T-helper 17 cell (primary cell): ENCODE results near the gene HS1BP3. TPM values are rescaled to one million over a fixed set of nuclear protein-coding genes. Genes with fewer than 3 reads are reported as not detected.
A peak's percentile ranks its signal among the peaks of the same experiment; 100 is the strongest.

Experiments used
- ATAC-seq: fragments of 150-1000 bp; cut with Tn5 transposase; 2 replicates; pipeline ENCODE4 v1.10.0; 2021; ENCODE audit warnings: mild to moderate bottlenecking, moderate library complexity
- DNase-seq, 3 donors: peaks; one replicate each; pipeline versions ENCODE4 v3.0.0 to v3.0.0-alpha.2; 2020 to 2021
- H3K9me3 ChIP-seq: one replicate; pipeline ENCODE4 v1.7.0; 2013; ENCODE audit warnings: low read length, mild to moderate bottlenecking; ENCODE audit not compliant: control insufficient read depth, poor library complexity, severe bottlenecking
- H3K27ac Mint-ChIP-seq: one replicate; pipeline ENCODE4 v1.8.0; 2022; ENCODE audit warnings: mild to moderate bottlenecking, moderate library complexity, mixed read lengths
- H3K27me3 Mint-ChIP-seq: one replicate; pipeline ENCODE4 v1.8.0; 2022; ENCODE audit warnings: mixed read lengths
- H3K36me3 Mint-ChIP-seq: one replicate; pipeline ENCODE4 v1.8.0; 2022; ENCODE audit warnings: low read depth, mixed read lengths
- H3K4me1 Mint-ChIP-seq: one replicate; pipeline ENCODE4 v1.8.0; 2022; ENCODE audit warnings: mild to moderate bottlenecking, mixed read lengths
- H3K4me3 Mint-ChIP-seq: one replicate; pipeline ENCODE4 v1.8.0; 2022; ENCODE audit warnings: mild to moderate bottlenecking, moderate library complexity, mixed read lengths
- total RNA-seq, 4 donors: library from RNA in 2 of 4; stranded (reverse) in 2 of 4; gene quantifications; one replicate each; pipeline ENCODE4 v1.2.3 and lab custom pipeline; 2022 to 2026

The HS1BP3 gene
- total RNA-seq, 2 donors from 2014 or later = 12.8 to 13.7 TPM

GRCh38 chr2:20631617-20632307 is 19.1 kb downstream of the HS1BP3 start:
- peaks cover 11% of the 10 kb centered on the region for H3K4me1 Mint-ChIP-seq
- DNase-seq = no peak
- no peak for ATAC-seq
- H3K27me3 Mint-ChIP-seq = no peaks in the 10 kb centered on the region
- no peak overlapping the region for H3K27ac Mint-ChIP-seq
- H3K4me3 Mint-ChIP-seq = no peak overlapping the region
- peaks cover 4% of the 10 kb centered on the region for H3K36me3 Mint-ChIP-seq
- no peaks in the 10 kb centered on the region for H3K9me3 ChIP-seq

- Mint-ChIP-seq H3K4me3 (no peak overlapping the region), H3K27ac (no peak overlapping the region)
- no peak for DNase-seq
These were observed 19.9 kb downstream of the HS1BP3 start for GRCh38 chr2:20630967-20631366.

DNA sequence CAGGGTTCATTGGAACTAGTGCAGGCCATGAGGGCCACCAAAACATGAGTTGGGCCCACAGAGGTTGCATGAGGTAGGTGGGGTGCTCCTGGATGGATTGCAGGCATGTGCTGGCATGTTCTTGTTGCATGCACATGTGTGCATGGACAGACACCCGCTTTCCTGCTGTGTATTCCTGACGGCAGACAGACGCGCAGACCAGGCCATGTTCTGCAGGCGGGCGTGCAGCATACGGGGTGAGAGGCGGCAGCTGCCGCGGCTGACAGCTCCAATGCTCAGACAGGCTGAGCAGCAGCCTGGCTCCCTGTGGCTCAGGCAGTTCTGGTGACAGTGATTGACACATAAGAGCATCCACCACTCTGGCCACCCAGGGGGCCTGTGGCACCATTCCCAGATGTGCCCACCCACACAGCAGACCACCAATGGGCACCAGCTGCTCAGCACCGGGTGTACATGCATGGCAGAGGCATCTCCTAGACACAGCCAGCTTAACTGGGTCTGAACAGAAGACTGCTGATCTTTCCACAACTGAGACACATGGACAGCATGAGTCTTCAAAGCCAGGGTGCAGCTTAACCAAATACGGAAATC is 21.2 kb downstream of the HS1BP3 start:
- no peaks in the 10 kb centered on the region for H3K9me3 ChIP-seq
- Mint-ChIP-seq H3K36me3 (peaks cover 4% of the 10 kb centered on the region), H3K4me1 (peaks cover 8% of the 10 kb centered on the region), H3K27ac (no peak overlapping the region), H3K27me3 (no peaks in the 10 kb centered on the region), H3K4me3 (no peak overlapping the region)
- ATAC-seq (no peak), DNase-seq (no peak)

More at GRCh38 chr2:20630967-20631366, 19.9 kb downstream of the HS1BP3 start:
- no peaks in the 10 kb centered on the region for H3K9me3 ChIP-seq
- ATAC-seq = no peak
- peaks cover 4% of the 10 kb centered on the region for H3K36me3 Mint-ChIP-seq
- H3K4me1 Mint-ChIP-seq = peaks cover 11% of the 10 kb centered on the region
- H3K27me3 Mint-ChIP-seq = no peaks in the 10 kb centered on the region

DNA sequence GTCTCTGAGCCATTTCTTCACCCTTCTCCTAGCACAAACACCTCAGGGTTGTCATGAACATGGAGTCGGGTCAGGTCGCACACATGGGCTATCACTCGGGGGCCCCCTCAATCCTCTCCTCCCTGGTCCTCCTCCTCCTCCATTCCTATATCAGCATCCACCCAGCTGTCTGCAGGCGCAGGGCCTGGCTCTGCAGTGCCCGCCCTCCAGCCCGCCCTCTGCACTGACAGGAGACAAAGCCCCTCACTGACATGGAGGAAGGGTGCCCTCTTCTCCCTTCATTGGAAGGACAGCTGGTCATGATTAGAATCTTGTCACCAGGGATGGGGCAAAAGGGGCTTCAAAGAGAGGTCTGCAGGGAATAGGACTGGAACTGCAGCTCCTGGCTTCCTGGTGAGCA is 21.7 kb downstream of the HS1BP3 start:
- ATAC-seq = no peak
- peaks cover 4% of the 10 kb centered on the region for H3K36me3 Mint-ChIP-seq
- no peak overlapping the region for H3K27ac Mint-ChIP-seq
- DNase-seq = no peak
- no peaks in the 10 kb centered on the region for H3K9me3 ChIP-seq
- no peaks in the 10 kb centered on the region for H3K27me3 Mint-ChIP-seq
- no peak overlapping the region for H3K4me3 Mint-ChIP-seq
- H3K4me1 Mint-ChIP-seq = peaks cover 8% of the 10 kb centered on the region

GRCh38 chr2:20627712-20628380 is 23.1 kb downstream of the HS1BP3 start:
- ATAC-seq (no peak), DNase-seq (no peak)
- no peak overlapping the region for H3K27ac Mint-ChIP-seq

DNA sequence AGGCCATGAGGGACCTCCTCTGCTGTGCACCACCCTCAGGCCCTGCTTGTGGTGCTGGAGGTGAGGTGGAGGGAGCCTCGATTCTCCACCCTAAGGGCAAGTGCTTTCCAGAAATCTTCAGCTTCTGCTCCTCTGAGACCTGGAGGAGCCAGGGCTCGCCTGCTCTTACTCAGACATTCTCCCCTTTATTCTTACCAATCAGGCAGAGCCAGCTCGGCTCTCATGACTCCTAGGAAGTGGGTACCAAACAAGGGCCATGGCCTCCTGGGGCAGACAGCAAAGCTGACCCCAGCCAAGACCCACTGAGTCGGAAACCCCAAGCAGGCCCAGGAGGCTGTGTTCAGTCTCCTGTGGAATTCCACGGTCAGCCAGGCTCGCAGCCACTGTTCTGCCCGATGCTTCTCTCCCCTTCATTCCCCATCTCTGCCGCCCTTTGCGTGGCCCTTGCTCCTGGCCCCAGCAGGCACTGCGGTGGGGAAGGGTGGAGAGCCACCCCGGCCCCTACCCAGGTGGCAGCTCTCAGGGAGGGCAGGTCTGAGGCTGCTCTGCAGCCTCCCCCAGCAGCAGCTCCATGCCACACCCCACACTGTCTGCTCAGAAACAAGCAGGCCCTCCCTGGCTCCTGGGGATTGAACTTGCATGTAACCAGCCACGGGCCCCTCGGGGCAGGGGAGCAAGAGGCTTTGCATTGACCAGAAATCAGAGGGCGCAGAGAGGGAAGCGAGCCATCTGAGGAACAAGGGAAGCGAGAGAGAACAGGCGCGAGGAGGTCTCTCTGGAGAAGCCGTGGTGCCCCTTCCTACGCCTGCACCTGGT is 24.0 kb downstream of the HS1BP3 start:
- H3K4me1 Mint-ChIP-seq = peaks cover 5% of the 10 kb centered on the region
- peak in 1 of 3 donors; percentile 6 for DNase-seq
- no peak overlapping the region for H3K4me3 Mint-ChIP-seq
- no peaks in the 10 kb centered on the region for H3K9me3 ChIP-seq
- H3K36me3 Mint-ChIP-seq = peaks cover 4% of the 10 kb centered on the region
- no peak overlapping the region for H3K27ac Mint-ChIP-seq
- no peak for ATAC-seq
- no peaks in the 10 kb centered on the region for H3K27me3 Mint-ChIP-seq

More at GRCh38 chr2:20627712-20628380, 23.1 kb downstream of the HS1BP3 start:
- Mint-ChIP-seq H3K4me1 (peaks cover 8% of the 10 kb centered on the region), H3K4me3 (no peak overlapping the region), H3K36me3 (peaks cover 4% of the 10 kb centered on the region), H3K27me3 (no peaks in the 10 kb centered on the region)
- no peaks in the 10 kb centered on the region for H3K9me3 ChIP-seq

GRCh38 chr2:20626392-20626697 is 24.6 kb downstream of the HS1BP3 start:
- H3K4me3 Mint-ChIP-seq = no peak overlapping the region
- no peak overlapping the region for H3K27ac Mint-ChIP-seq
- ATAC-seq = no peak
- peaks cover 4% of the 10 kb centered on the region for H3K36me3 Mint-ChIP-seq
- peaks cover 2% of the 10 kb centered on the region for H3K4me1 Mint-ChIP-seq
- DNase-seq = peak in 1 of 3 donors; percentile 0
- H3K9me3 ChIP-seq = no peaks in the 10 kb centered on the region
- no peaks in the 10 kb centered on the region for H3K27me3 Mint-ChIP-seq

DNA sequence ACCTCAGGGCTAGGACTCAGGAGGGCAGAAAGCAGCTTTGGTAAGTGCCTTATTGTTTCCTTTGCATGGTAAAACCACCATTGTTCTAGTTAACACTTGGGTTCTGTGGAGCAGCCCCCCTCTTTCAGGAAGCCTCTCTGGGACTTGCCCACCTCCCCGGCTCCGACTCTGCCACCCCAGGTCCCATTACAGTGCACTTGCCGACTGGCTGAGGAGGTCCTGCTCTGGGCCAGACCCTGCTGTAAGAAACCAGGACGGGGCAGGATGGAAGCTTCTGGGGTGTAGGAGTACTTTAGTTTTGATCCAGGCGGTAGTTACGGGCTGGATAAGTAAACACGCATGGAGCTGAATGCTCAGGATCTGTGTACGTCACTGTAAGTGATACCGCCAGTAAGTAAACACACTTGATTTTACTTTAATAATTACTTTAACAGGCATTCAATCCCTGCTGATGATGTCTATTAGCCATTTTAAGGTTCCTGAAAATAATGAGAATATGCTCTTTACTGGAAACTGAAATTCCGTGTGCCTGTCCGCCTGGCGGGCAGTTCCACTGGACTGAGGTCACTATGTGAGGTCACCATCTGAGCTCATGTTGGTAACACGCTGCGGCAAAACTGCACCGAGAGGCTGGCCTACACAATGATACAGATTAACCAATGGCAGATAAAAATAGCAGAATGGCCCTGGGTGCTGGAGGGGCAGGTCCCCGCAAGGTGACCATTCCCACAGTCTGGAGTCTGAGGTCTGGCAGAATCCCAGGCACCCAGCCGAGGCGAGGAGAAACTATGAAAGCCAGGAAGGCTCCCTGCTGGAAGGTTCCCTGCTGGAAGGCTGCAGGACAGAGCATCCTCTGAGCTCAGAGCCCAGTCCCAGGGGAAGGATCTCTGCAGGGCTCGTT is 25.2 kb downstream of the HS1BP3 start:
- no peak overlapping the region for H3K27ac Mint-ChIP-seq
- DNase-seq = peak in 1 of 3 donors; percentile 4
- peaks cover 6% of the 10 kb centered on the region for H3K36me3 Mint-ChIP-seq
- no peaks in the 10 kb centered on the region for H3K9me3 ChIP-seq
- H3K27me3 Mint-ChIP-seq = no peaks in the 10 kb centered on the region
- H3K4me1 Mint-ChIP-seq = peaks cover 2% of the 10 kb centered on the region
- no peak for ATAC-seq
- no peak overlapping the region for H3K4me3 Mint-ChIP-seq

- Mint-ChIP-seq H3K27ac (no peak overlapping the region), H3K27me3 (no peaks in the 10 kb centered on the region), H3K36me3 (peaks cover 9% of the 10 kb centered on the region), H3K4me3 (no peak overlapping the region), H3K4me1 (peaks cover 2% of the 10 kb centered on the region)
- peak in 1 of 3 donors; percentile 4 for DNase-seq
- ATAC-seq = no peak
- no peaks in the 10 kb centered on the region for H3K9me3 ChIP-seq
These were observed 25.9 kb downstream of the HS1BP3 start for GRCh38 chr2:20624884-20625485.

- no peaks in the 10 kb centered on the region for H3K27me3 Mint-ChIP-seq
- H3K36me3 Mint-ChIP-seq = peaks cover 9% of the 10 kb centered on the region
- ATAC-seq = no peak
- DNase-seq = peak in 1 of 3 donors; percentile 4
- peaks cover 2% of the 10 kb centered on the region for H3K4me1 Mint-ChIP-seq
- H3K4me3 Mint-ChIP-seq = no peak overlapping the region
- H3K9me3 ChIP-seq = no peaks in the 10 kb centered on the region
- no peak overlapping the region for H3K27ac Mint-ChIP-seq
These were observed 26.6 kb downstream of the HS1BP3 start for GRCh38 chr2:20624156-20624883.

- Mint-ChIP-seq H3K27ac (no peak overlapping the region), H3K4me3 (no peak overlapping the region), H3K27me3 (no peaks in the 10 kb centered on the region), H3K4me1 (peaks cover 2% of the 10 kb centered on the region), H3K36me3 (peaks cover 8% of the 10 kb centered on the region)
- no peak for ATAC-seq
- H3K9me3 ChIP-seq = no peaks in the 10 kb centered on the region
- DNase-seq = no peak
These were observed 27.1 kb downstream of the HS1BP3 start for GRCh38 chr2:20623741-20624155.

DNA sequence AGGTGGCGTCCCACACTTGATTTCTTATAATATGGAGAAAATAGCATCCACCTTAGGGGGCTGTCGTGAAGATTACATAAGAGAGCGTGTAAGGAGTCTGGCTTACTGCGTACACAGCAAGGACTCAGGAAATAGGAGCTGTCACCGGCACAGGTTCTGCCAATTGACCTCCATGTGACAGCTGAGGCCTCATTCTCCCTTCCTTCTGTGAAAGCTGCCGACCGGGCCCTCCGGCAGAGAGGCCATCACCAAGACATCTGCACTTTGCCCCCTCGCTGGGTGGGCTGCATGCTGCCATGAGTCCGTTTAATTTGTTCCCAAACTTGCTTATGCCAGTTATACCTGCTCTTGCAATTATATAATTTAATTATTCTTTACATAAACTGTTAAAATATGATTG is 27.7 kb downstream of the HS1BP3 start:
- ATAC-seq (no peak), DNase-seq (no peak)
- Mint-ChIP-seq H3K4me1 (peaks cover 2% of the 10 kb centered on the region), H3K27me3 (no peaks in the 10 kb centered on the region), H3K27ac (no peak overlapping the region), H3K36me3 (peaks cover 5% of the 10 kb centered on the region), H3K4me3 (no peak overlapping the region)
- no peaks in the 10 kb centered on the region for H3K9me3 ChIP-seq
